ENCODE measurements around the gene ZMIZ1. TPM values are rescaled to one million over a fixed set of nuclear protein-coding genes. Genes with fewer than 3 reads are reported as not detected.
A peak's percentile ranks its signal among the peaks of the same experiment; 100 is the strongest.

The ZMIZ1 gene
- total and polyA plus RNA-seq, 2 experiments from 2014 or later, result 9.2 to 30.9 TPM

- ATAC-seq (peak; percentile 37), DNase-seq (ENCODE audit: low spot score) (peak; percentile 77)
- H3K4me1 ChIP-seq (ENCODE audit: insufficient read depth), result peaks cover 17% of the 10 kb centered on the region
- 0 out of 3 replicates have a peak, but pooled peaks cover 2% of the 10 kb centered on the region for H3K36me3 Mint-ChIP-seq (ENCODE audit: low read depth)
- no peaks in the 10 kb centered on the region; the same call in 1 of the 2 replicates for H4K20me1 ChIP-seq (replicated peaks; ENCODE audit: insufficient read depth)
- H3K27ac ChIP-seq (ENCODE audit: low read depth), result no peak overlapping the region
- no peaks in the 10 kb centered on the region for H3F3A ChIP-seq (replicated peaks; ENCODE audit: low read depth)
- no peaks in the 10 kb centered on the region for H3K9me3 Mint-ChIP-seq
- H3K27ac Mint-ChIP-seq, result no peak overlapping the region
- H3K4me3 ChIP-seq, result no peak overlapping the region
- peaks cover 41% of the 10 kb centered on the region for H3K4me1 Mint-ChIP-seq
- peaks cover 8% of the 10 kb centered on the region for H3K27me3 Mint-ChIP-seq (ENCODE audit: insufficient read depth, low read depth, poor library complexity)
- no peaks in the 10 kb centered on the region for H3K36me3 ChIP-seq (ENCODE audit: insufficient read depth)
- TF ChIP-seq, protein P1, sequence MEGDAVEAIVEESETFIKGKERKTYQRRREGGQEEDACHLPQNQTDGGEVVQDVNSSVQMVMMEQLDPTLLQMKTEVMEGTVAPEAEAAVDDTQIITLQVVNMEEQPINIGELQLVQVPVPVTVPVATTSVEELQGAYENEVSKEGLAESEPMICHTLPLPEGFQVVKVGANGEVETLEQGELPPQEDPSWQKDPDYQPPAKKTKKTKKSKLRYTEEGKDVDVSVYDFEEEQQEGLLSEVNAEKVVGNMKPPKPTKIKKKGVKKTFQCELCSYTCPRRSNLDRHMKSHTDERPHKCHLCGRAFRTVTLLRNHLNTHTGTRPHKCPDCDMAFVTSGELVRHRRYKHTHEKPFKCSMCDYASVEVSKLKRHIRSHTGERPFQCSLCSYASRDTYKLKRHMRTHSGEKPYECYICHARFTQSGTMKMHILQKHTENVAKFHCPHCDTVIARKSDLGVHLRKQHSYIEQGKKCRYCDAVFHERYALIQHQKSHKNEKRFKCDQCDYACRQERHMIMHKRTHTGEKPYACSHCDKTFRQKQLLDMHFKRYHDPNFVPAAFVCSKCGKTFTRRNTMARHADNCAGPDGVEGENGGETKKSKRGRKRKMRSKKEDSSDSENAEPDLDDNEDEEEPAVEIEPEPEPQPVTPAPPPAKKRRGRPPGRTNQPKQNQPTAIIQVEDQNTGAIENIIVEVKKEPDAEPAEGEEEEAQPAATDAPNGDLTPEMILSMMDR (conservative IDR thresholded peaks at IDR 0.05; ENCODE audit: low read depth in 2 of 2), result peak in 1 of 2 experiments; percentile 25; a peak in 1 of 4 replicates
- no peak for TF ChIP-seq ZNF331 (CRISPR knock-in tag; IDR thresholded peaks at IDR 0.05; ENCODE audit: low read depth)
- H3K9me2 ChIP-seq (ENCODE audit: insufficient read depth), result no peaks in the 10 kb centered on the region
- H3K27me3 ChIP-seq (ENCODE audit: insufficient read depth), result no peaks in the 10 kb centered on the region
- H3K4me2 ChIP-seq, result peak overlapping the region; percentile 48; the same call in 1 of the 2 replicates
- H3K79me2 ChIP-seq (replicated peaks; ENCODE audit: insufficient read depth), result peaks cover 6% of the 10 kb centered on the region; the same call in 1 of the 2 replicates
- H3K4me3 Mint-ChIP-seq, result no peak overlapping the region
- H2AFZ ChIP-seq, result no peak overlapping the region
Observed at GRCh38 chr10:79179164-79179956, 110.6 kb downstream of the ZMIZ1 start.

DNA sequence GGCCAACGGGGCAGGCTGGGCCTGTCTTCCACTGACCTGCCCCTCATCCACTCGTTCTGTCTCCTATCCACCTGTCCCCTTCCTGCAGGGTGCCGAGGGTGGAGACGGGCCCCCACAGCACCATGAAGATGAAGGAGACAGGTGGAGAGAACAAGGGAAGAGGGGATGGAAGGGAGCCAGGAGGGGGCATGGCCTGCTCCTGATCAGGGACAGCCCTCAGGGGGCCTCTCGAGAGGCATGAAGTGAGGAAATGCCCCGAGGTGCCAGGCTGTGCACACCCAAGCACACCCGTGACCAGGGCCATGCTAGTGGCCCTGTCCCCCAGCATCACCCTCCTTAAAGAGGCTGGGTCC, 111.2 kb downstream of the ZMIZ1 start:
- Histone ChIP-seq H3K79me2 (replicated peaks; ENCODE audit: insufficient read depth) (peaks cover 6% of the 10 kb centered on the region; the same call in 1 of the 2 replicates), H3K4me2 (no peak overlapping the region), H3K36me3 (ENCODE audit: insufficient read depth) (no peaks in the 10 kb centered on the region), H3K27ac (ENCODE audit: low read depth) (no peak overlapping the region), H3F3A (replicated peaks; ENCODE audit: low read depth) (no peaks in the 10 kb centered on the region), H3K4me3 (no peak overlapping the region), H2AFZ (no peak overlapping the region), H3K27me3 (ENCODE audit: insufficient read depth) (no peaks in the 10 kb centered on the region), H3K9me2 (ENCODE audit: insufficient read depth) (no peaks in the 10 kb centered on the region), H4K20me1 (replicated peaks; ENCODE audit: insufficient read depth) (no peaks in the 10 kb centered on the region; the same call in 1 of the 2 replicates), H3K4me1 (ENCODE audit: insufficient read depth) (peaks cover 20% of the 10 kb centered on the region)
- no peaks in the 10 kb centered on the region for H3K9me3 Mint-ChIP-seq
- no peak for TF ChIP-seq CREB1 (CRISPR knock-in tag; IDR thresholded peaks at IDR 0.05; ENCODE audit: low read depth)
- TF ChIP-seq NANOG (IDR thresholded peaks at IDR 0.05; ENCODE audit: borderline replicate concordance), result no peak
- TF ChIP-seq, protein P2, sequence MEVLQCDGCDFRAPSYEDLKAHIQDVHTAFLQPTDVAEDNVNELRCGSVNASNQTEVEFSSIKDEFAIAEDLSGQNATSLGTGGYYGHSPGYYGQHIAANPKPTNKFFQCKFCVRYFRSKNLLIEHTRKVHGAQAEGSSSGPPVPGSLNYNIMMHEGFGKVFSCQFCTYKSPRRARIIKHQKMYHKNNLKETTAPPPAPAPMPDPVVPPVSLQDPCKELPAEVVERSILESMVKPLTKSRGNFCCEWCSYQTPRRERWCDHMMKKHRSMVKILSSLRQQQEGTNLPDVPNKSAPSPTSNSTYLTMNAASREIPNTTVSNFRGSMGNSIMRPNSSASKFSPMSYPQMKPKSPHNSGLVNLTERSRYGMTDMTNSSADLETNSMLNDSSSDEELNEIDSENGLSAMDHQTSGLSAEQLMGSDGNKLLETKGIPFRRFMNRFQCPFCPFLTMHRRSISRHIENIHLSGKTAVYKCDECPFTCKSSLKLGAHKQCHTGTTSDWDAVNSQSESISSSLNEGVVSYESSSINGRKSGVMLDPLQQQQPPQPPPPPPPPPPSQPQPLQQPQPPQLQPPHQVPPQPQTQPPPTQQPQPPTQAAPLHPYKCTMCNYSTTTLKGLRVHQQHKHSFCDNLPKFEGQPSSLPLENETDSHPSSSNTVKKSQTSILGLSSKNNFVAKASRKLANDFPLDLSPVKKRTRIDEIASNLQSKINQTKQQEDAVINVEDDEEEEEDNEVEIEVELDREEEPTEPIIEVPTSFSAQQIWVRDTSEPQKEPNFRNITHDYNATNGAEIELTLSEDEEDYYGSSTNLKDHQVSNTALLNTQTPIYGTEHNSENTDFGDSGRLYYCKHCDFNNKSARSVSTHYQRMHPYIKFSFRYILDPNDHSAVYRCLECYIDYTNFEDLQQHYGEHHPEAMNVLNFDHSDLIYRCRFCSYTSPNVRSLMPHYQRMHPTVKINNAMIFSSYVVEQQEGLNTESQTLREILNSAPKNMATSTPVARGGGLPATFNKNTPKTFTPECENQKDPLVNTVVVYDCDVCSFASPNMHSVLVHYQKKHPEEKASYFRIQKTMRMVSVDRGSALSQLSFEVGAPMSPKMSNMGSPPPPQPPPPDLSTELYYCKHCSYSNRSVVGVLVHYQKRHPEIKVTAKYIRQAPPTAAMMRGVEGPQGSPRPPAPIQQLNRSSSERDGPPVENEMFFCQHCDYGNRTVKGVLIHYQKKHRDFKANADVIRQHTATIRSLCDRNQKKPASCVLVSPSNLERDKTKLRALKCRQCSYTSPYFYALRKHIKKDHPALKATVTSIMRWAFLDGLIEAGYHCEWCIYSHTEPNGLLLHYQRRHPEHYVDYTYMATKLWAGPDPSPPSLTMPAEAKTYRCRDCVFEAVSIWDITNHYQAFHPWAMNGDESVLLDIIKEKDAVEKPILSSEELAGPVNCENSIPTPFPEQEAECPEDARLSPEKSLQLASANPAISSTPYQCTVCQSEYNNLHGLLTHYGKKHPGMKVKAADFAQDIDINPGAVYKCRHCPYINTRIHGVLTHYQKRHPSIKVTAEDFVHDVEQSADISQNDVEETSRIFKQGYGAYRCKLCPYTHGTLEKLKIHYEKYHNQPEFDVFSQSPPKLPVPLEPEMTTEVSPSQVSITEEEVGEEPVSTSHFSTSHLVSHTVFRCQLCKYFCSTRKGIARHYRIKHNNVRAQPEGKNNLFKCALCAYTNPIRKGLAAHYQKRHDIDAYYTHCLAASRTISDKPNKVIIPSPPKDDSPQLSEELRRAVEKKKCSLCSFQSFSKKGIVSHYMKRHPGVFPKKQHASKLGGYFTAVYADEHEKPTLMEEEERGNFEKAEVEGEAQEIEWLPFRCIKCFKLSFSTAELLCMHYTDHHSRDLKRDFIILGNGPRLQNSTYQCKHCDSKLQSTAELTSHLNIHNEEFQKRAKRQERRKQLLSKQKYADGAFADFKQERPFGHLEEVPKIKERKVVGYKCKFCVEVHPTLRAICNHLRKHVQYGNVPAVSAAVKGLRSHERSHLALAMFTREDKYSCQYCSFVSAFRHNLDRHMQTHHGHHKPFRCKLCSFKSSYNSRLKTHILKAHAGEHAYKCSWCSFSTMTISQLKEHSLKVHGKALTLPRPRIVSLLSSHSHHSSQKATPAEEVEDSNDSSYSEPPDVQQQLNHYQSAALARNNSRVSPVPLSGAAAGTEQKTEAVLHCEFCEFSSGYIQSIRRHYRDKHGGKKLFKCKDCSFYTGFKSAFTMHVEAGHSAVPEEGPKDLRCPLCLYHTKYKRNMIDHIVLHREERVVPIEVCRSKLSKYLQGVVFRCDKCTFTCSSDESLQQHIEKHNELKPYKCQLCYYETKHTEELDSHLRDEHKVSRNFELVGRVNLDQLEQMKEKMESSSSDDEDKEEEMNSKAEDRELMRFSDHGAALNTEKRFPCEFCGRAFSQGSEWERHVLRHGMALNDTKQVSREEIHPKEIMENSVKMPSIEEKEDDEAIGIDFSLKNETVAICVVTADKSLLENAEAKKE (CRISPR knock-in tag; IDR thresholded peaks at IDR 0.05), result no peak
- TF ChIP-seq ZNF114 (CRISPR knock-in tag; IDR thresholded peaks at IDR 0.05), result no peak
- ATAC-seq (no peak), DNase-seq (ENCODE audit: low spot score) (no peak)
- H3K4me3 Mint-ChIP-seq, result no peak overlapping the region
- no peak overlapping the region for H3K27ac Mint-ChIP-seq
- H3K27me3 Mint-ChIP-seq (ENCODE audit: insufficient read depth, low read depth, poor library complexity), result peaks cover 8% of the 10 kb centered on the region
- H3K36me3 Mint-ChIP-seq (ENCODE audit: low read depth), result 0 out of 3 replicates have a peak, but pooled peaks cover 2% of the 10 kb centered on the region
- H3K4me1 Mint-ChIP-seq, result peaks cover 46% of the 10 kb centered on the region

Measured in GM23338 (cell line).